ENCODE results near the gene IL31RA. TPM values are rescaled to one million over a fixed set of nuclear protein-coding genes. Genes with fewer than 3 reads are reported as not detected.

IL31RA gene
- total RNA-seq, 2 experiments from 2014 or later = not detected

- H3K4me1 ChIP-seq (ENCODE audit: insufficient read depth, low read length, poor library complexity, severe bottlenecking) = peaks cover 7% of the 10 kb centered on the region
- no peak overlapping the region for H3K4me2 ChIP-seq (ENCODE audit: low read length)
- H3K9me3 ChIP-seq (ENCODE audit: low read length) = no peaks in the 10 kb centered on the region
- H3K36me3 ChIP-seq (ENCODE audit: insufficient read depth, low read length) = no peaks in the 10 kb centered on the region
- BruUV-seq (replicated peaks) = no TSS peak
- DNase-seq (ENCODE audit: low spot score) = no peak
- no peak overlapping the region for H2AFZ ChIP-seq (ENCODE audit: low read length)
- no peak overlapping the region for H3K27ac ChIP-seq (ENCODE audit: low read depth, low read length, poor library complexity, severe bottlenecking)
- ChIA-PET CTCF (ENCODE audit: unreplicated experiment) (no interaction called here), POLR2A (no interaction called here)
- H3K79me2 ChIP-seq (ENCODE audit: insufficient read depth, low read depth, low read length) = no peaks in the 10 kb centered on the region
- TF ChIP-seq EZH2phosphoT487 (IDR thresholded peaks at IDR 0.05; ENCODE audit: borderline replicate concordance, low read depth, low read length) (no peak), CTCF (conservative IDR thresholded peaks at IDR 0.05; ENCODE audit: low read length) (no peak)
- H4K20me1 ChIP-seq (ENCODE audit: insufficient read depth, low read length) = no peaks in the 10 kb centered on the region
- H3K4me3 ChIP-seq (ENCODE audit: low read depth, low read length, poor library complexity, severe bottlenecking) = no peak overlapping the region
- H3K9me2 ChIP-seq (ENCODE audit: insufficient read depth, low read length) = no peaks in the 10 kb centered on the region
- intact Hi-C loops (cut with micrococcal nuclease; ENCODE audit: unreplicated experiment) = no loop called here
Observed at GRCh38 chr5:55914971-55915370, 63.8 kb downstream of the IL31RA start.

GRCh38 chr5:55915783-55916182 is 64.6 kb downstream of the IL31RA start:
- Histone ChIP-seq H3K79me2 (ENCODE audit: insufficient read depth, low read depth, low read length) (no peaks in the 10 kb centered on the region), H3K4me2 (ENCODE audit: low read length) (no peak overlapping the region), H3K4me1 (ENCODE audit: insufficient read depth, low read length, poor library complexity, severe bottlenecking) (peaks cover 7% of the 10 kb centered on the region), H3K9me3 (ENCODE audit: low read length) (no peaks in the 10 kb centered on the region), H3K4me3 (ENCODE audit: low read depth, low read length, poor library complexity, severe bottlenecking) (no peak overlapping the region), H3K27ac (ENCODE audit: low read depth, low read length, poor library complexity, severe bottlenecking) (no peak overlapping the region), H3K9me2 (ENCODE audit: insufficient read depth, low read length) (no peaks in the 10 kb centered on the region), H4K20me1 (ENCODE audit: insufficient read depth, low read length) (no peaks in the 10 kb centered on the region), H3K36me3 (ENCODE audit: insufficient read depth, low read length) (no peaks in the 10 kb centered on the region), H2AFZ (ENCODE audit: low read length) (no peak overlapping the region)
- CTCF ChIA-PET (ENCODE audit: unreplicated experiment) = no interaction called here
- BruUV-seq (replicated peaks) = no TSS peak
- no peak for DNase-seq (ENCODE audit: low spot score)
- TF ChIP-seq CTCF (conservative IDR thresholded peaks at IDR 0.05; ENCODE audit: low read length) (no peak), EZH2phosphoT487 (IDR thresholded peaks at IDR 0.05; ENCODE audit: borderline replicate concordance, low read depth, low read length) (no peak)
- intact Hi-C loops (cut with micrococcal nuclease; ENCODE audit: unreplicated experiment) = no loop called here
- POLR2A ChIA-PET = interaction anchor here (0.6 kb wide), 1 partner anchor 404 kb away, joined by 5 read pairs; no protein-coding TSS in a partner anchor

GRCh38 chr5:55916986-55917385 is 65.8 kb downstream of the IL31RA start:
- Histone ChIP-seq H3K9me3 (ENCODE audit: low read length) (no peaks in the 10 kb centered on the region), H3K36me3 (ENCODE audit: insufficient read depth, low read length) (no peaks in the 10 kb centered on the region), H3K27ac (ENCODE audit: low read depth, low read length, poor library complexity, severe bottlenecking) (no peak overlapping the region), H4K20me1 (ENCODE audit: insufficient read depth, low read length) (no peaks in the 10 kb centered on the region), H3K4me1 (ENCODE audit: insufficient read depth, low read length, poor library complexity, severe bottlenecking) (peaks cover 7% of the 10 kb centered on the region), H2AFZ (ENCODE audit: low read length) (no peak overlapping the region), H3K79me2 (ENCODE audit: insufficient read depth, low read depth, low read length) (no peaks in the 10 kb centered on the region), H3K4me3 (ENCODE audit: low read depth, low read length, poor library complexity, severe bottlenecking) (no peak overlapping the region), H3K9me2 (ENCODE audit: insufficient read depth, low read length) (no peaks in the 10 kb centered on the region), H3K4me2 (ENCODE audit: low read length) (no peak overlapping the region)
- intact Hi-C loops (cut with micrococcal nuclease; ENCODE audit: unreplicated experiment) = no loop called here
- CTCF ChIA-PET (ENCODE audit: unreplicated experiment) = no interaction called here
- POLR2A ChIA-PET = no interaction called here
- BruUV-seq (replicated peaks) = no TSS peak
- DNase-seq (ENCODE audit: low spot score) = no peak
- TF ChIP-seq CTCF (conservative IDR thresholded peaks at IDR 0.05; ENCODE audit: low read length) (no peak), EZH2phosphoT487 (IDR thresholded peaks at IDR 0.05; ENCODE audit: borderline replicate concordance, low read depth, low read length) (no peak)

All from OCI-LY7 (cell line).